GM19043 (cell line): ENCODE data around the gene SYT14.
"Not testable (repeated sequence)": the region's sequence is repeated elsewhere in the genome, so short reads cannot be mapped to it uniquely, and the experiment has no call there.

ENCODE experiments used
- ATAC-seq: cut with Tn5 transposase; IDR thresholded peaks from one replicate; pipeline ENCODE4 v1.9.1; 2021; ENCODE audit warnings: low read depth; ENCODE audit not compliant: unreplicated experiment

The SYT14 gene

GRCh38 chr1:210189426-210189825, 251.4 kb downstream of the SYT14 start:
- ATAC-seq: no peak

DNA sequence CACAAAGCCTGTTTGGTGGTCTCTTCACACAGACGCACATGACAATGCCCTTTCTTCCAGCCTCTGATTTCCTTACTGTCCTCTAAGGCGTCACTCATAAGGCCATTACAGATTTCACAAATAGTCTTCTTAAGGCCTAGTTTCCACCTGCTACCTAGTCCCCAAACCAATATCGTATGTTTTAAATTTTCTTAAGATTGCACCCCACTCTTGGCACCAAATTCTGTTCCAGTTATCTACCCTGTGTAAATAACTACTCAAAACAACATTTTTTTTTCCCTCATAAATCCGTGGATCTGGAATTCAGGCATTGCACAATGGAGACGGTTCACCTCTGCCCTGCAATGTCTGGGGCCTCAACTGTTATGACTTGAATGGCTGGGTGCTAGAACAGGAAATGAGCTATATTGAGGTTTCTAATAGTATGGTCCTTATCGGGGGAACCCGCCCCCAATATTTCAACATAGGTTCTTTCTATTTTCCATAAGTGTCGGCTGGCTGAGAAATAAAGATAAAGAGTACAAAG, 257.7 kb downstream of the SYT14 start:
- ATAC-seq: no peak

DNA sequence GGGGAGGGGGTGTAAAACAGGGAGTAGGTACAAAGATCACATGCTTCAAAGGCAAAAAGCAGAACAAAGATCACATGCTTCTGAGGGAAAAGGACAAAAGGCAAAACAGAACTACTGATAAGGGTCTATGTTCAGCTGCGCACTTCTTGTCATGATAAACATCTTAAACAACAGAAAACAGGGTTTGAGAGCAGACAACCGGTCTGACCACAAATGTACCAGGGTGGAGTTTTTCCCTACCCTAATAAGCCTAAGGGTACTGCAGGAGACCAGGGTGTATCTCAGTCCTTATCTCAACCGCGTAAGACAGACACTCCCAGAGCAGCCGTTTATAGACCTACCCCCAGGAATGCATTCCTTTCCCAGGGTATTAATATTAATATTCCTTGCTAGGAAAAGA, 258.2 kb downstream of the SYT14 start:
- not testable (repeated sequence) for ATAC-seq

- ATAC-seq: no peak
These were observed 260.8 kb downstream of the SYT14 start for GRCh38 chr1:210198840-210199239.

GRCh38 chr1:210200124-210200736, 262.2 kb downstream of the SYT14 start:
- no peak for ATAC-seq

GRCh38 chr1:210201681-210202080, 263.7 kb downstream of the SYT14 start:
- no peak for ATAC-seq

DNA sequence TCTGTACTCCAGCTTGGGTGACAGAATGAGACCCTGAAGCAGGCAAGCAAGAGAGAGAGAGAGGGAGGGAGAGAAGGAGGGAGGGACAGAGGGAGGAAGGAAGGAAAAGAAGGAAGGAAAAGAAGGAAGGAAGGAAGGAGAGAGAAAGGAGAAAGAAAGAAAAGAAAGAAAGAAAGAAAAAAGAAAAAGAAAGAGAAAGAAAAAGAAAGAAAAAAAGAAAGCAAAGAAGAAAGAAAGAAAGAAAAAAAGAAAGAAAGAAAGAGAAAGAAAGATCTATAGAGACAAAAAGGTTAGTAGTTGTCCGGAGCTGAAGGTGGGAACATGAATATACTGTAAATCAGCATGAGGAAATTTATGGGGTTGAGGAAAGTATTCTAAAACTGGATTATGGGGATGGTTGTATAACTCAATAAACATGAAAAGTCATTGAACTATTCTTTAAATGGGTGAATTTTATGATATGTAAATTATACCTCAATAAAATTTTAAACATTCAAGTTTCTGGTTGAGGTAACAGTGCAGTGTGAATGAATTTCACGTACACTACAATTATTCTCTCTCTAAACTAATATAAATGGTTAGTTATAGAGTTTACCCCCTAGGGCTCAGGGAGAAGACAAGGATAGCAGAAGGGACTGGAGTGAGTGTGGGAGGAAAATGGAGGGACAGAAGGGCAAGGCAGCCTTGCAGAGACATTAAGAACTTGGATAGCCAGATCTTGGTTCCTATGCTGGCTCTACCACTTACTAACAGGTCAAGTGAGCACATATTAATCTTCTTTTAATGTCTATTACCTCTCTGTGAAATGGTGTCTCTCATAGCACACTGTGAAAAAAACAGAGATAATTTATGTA, 269.8 kb downstream of the SYT14 start:
- no peak for ATAC-seq

GRCh38 chr1:210213335-210213734, 275.3 kb downstream of the SYT14 start:
- no peak for ATAC-seq

DNA sequence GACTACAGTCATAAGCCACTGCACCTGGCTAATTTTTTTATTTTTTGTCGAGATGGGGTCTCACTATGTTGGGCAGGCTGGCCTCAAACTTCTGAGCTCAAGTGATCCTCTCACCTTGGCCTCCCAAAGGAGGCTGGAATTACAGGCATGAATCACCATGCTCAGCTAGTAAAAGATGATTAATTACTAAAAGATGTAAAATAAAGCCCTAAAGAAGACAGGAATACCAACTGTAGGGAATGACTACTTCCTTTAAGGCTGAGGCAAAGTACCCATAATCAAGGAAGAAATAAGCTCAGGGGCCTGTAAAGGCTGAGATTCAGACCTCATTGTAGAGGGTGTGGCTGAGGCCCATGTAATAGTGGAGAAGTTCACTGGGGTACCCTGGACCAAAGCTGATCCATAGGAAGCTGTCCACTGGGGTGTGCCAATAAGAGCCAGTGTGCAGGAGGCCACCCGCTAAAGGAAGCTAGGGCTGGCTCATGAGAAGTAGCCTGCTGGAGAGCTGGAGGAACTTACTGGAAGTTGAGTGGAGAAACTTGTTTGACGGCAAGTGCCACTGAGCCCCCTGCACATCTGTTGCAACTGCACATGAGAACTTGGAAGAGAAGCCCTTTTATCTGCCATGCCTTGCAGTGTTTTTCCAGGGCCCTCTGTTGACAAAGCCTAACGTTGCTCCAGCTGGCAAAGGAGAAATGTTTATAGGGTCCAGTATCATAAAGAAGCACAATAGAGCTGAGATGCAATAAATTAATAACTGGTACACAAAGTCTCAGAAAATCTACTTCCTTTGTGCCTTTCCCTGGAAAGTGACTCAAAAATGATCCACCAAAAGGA, 276.8 kb downstream of the SYT14 start:
- ATAC-seq: no peak

- ATAC-seq: no peak
These were observed 279.5 kb downstream of the SYT14 start for GRCh38 chr1:210217482-210217881.

DNA sequence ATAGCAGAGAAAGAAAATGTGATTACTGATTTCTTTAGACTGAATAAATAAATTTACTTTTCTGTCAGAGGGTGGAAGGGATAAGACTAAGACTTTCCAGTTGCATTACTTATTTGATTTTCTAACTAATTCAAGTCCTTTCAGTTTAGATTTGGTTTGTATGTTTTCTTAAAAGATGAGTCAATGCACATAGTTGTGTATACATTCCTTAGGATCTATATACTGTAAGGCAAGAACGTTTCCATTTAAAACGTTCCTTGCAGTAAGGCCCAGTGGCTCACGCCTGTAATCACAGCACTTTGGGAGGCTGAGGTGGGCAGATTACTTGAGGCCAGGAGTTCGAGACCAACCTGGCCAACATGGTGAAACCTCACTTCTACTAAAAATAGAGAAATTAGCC, 280.0 kb downstream of the SYT14 start:
- no peak for ATAC-seq
